Loucy (cell line): ENCODE measurements around the gene BANP.
"Not testable (repeated sequence)": the region's sequence is repeated elsewhere in the genome, so short reads cannot be mapped to it uniquely, and the experiment has no call there.

Experiments used
- EZH2phosphoT487 ChIP-seq: fragments of 200-600 bp; IDR thresholded peaks from 2 replicates; pipeline ENCODE4 v1.6.1; 2018; ENCODE audit warnings: antibody characterized with exemption, mild to moderate bottlenecking, moderate library complexity, borderline replicate concordance
- TF ChIP-seq, protein P1 (sequence below): fragments of 200-600 bp; sonication (generic); conservative IDR thresholded peaks from 2 replicates; pipeline ENCODE4 v1.5.1; 2014; ENCODE audit warnings: mild to moderate bottlenecking, antibody characterized with exemption, low read length

DNA sequence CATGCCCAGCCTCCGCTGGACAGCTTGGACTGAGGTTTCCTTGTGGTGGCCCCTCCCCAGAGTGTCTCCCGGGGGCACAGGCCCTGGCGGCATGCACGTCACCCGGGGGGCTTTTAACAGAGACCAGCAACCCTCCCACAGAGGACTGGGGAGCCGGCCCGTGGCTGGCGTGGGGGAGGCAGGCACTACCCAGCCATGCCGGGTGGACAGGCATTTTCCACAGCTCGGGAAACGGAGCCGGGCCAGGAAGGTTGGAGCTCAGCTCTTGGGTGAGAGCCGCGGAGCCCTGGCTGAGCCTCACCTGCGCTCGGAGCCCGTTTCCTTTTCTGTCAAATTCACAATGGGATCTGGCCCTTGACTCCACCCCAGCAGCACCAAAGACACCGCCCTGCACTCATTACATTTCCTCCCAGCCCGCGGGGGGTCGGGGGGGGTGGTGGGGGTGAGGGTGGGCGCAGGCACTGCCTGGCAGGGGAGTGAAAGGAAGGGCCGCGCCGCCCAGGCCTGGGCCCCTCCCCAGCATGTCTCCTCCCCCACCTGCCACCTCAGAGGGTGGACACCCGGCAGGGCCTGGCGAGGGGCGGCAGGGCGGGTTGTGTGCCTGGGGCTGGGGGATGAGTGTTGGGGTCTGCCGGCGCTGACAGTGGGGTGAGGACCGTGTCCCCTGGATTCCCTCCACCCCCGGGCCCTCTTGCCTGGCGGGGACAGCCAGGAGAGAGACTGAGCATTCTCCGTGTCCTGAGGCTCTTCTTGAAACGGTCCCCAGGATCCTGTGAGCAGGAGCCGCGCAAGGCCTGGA is 139.3 kb downstream of the BANP start:
- TF ChIP-seq, protein P1, sequence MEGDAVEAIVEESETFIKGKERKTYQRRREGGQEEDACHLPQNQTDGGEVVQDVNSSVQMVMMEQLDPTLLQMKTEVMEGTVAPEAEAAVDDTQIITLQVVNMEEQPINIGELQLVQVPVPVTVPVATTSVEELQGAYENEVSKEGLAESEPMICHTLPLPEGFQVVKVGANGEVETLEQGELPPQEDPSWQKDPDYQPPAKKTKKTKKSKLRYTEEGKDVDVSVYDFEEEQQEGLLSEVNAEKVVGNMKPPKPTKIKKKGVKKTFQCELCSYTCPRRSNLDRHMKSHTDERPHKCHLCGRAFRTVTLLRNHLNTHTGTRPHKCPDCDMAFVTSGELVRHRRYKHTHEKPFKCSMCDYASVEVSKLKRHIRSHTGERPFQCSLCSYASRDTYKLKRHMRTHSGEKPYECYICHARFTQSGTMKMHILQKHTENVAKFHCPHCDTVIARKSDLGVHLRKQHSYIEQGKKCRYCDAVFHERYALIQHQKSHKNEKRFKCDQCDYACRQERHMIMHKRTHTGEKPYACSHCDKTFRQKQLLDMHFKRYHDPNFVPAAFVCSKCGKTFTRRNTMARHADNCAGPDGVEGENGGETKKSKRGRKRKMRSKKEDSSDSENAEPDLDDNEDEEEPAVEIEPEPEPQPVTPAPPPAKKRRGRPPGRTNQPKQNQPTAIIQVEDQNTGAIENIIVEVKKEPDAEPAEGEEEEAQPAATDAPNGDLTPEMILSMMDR: not testable (repeated sequence)
- not testable (repeated sequence) for TF ChIP-seq EZH2phosphoT487
